Activated CD4-positive, alpha-beta memory T cell treated with anti-CD3 and anti-CD28 coated beads, Interleukin-2, amount 10 ng/mL, durations not matched to agents 7 days and 5 days (primary cell): Measurements from ENCODE around the gene ERAL1. TPM values are rescaled to one million over a fixed set of nuclear protein-coding genes. Genes with fewer than 3 reads are reported as not detected.
A peak's percentile ranks its signal among the peaks of the same experiment; 100 is the strongest.
"Not testable (repeated sequence)": the region's sequence is repeated elsewhere in the genome, so short reads cannot be mapped to it uniquely, and the experiment has no call there.

Experiments
- CTCF ChIA-PET: fragments of 350-600 bp; sonication (Branson Sonifier 250); formaldehyde crosslinking; loops from one replicate; lab custom pipeline; 2021; ENCODE audit warnings: antibody characterized with exemption, inconsistent platforms; lab: Charles Lee
- POLR2A ChIA-PET: fragments of 350-600 bp; sonication (Branson Sonifier 250); formaldehyde crosslinking; loops from one replicate; lab custom pipeline; 2021; ENCODE audit warnings: antibody characterized with exemption; lab: Charles Lee
- DNase-seq: peaks from one replicate; pipeline ENCODE4 v3.0.0-alpha.2; 2020
- H3K27ac Mint-ChIP-seq: one replicate; pipeline ENCODE4 v1.8.0; 2021; ENCODE audit warnings: mild to moderate bottlenecking, mixed read lengths
- H3K27me3 Mint-ChIP-seq: one replicate; pipeline ENCODE4 v1.8.0; 2021; ENCODE audit warnings: mixed read lengths
- H3K36me3 Mint-ChIP-seq: one replicate; pipeline ENCODE4 v1.8.0; 2021; ENCODE audit warnings: low read depth, mixed read lengths
- H3K4me1 Mint-ChIP-seq: one replicate; pipeline ENCODE4 v1.8.0; 2021; ENCODE audit warnings: mixed read lengths
- H3K4me3 Mint-ChIP-seq: one replicate; pipeline ENCODE4 v1.8.0; 2021; ENCODE audit warnings: mild to moderate bottlenecking, mixed read lengths
- H3K9me3 Mint-ChIP-seq: one replicate; pipeline ENCODE4 v1.8.0; 2021; ENCODE audit warnings: mixed read lengths
- total RNA-seq, 2 experiments: library from RNA; stranded (reverse); gene quantifications; one replicate each; pipeline ENCODE4 v1.2.3, GENCODE V29; 2021

Gene ERAL1
- total RNA-seq, 2 experiments from 2014 or later = 34.6 to 35.2 TPM

DNA sequence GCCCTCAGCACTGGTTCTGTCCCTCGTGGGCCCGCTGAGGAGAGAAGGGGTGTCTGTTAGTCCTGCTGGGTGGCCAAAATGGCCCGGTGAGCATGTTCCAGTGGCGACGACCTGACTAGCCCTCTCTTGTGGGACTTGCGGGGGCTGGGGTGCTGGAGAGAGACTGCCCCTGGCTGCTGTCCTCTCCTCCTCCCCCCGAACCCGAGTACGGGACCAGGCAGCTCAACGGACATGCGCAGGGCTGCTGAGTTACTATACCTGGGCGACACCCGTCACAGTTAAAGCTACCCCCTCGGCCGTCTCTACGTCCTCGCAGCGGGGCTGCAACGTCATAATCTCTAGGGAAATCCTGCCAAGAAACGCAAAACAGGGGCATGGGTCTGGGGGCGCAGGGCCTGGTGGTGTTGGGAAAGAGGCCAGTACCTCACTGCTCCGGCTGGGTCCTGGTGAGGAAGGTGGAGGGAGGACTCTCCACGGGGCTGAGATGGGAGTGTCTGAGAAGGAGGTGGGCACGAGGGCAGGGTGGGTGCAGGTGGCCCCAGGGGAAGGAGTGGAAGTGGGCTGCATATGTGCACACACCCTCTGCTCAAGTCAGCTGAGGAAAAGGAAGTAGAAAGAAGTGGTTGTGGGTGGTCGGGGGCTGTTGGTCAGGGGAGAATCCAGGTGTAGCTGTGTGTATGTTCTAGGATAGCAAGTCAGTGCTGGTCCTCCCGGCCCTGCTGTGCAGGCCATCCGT lies 29.3 kb downstream of the ERAL1 start:
- DNase-seq = no peak
- no peaks in the 10 kb centered on the region for H3K27me3 Mint-ChIP-seq
- ChIA-PET CTCF (interaction anchor here (0.6 kb wide), 1 partner anchor 1079 kb away, joined by 4 read pairs; no protein-coding TSS in a partner anchor), POLR2A (interaction anchor here (0.6 kb wide), 1 partner anchor 106 kb away, joined by 3 read pairs; no protein-coding TSS in a partner anchor)
- H3K4me1 Mint-ChIP-seq = peaks cover 6% of the 10 kb centered on the region
- H3K4me3 Mint-ChIP-seq = no peak overlapping the region
- H3K27ac Mint-ChIP-seq = peak overlapping the region; percentile 19
- no peaks in the 10 kb centered on the region for H3K9me3 Mint-ChIP-seq
- H3K36me3 Mint-ChIP-seq = peaks cover 66% of the 10 kb centered on the region

DNA sequence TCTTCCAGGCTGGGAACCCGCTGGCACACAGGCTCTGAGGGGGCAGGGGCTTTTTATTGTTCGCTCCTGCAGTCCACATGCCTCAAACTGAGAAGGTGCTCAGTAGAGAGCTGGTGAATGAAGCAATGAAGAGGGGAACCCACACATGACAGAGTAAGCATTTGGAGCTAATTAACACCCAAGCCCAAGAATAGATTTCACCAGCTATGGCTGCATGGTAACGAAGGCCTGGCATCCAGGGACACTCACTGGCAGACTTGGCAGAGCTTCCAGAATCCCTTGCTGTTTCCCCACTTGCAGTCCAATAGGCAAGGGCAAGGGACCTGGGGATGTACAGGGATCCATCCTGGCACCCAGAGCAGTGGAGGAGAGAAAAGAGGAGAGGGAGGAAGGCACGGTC lies 30.5 kb downstream of the ERAL1 start:
- Mint-ChIP-seq H3K27ac (no peak overlapping the region), H3K9me3 (no peaks in the 10 kb centered on the region), H3K27me3 (no peaks in the 10 kb centered on the region), H3K4me3 (no peak overlapping the region), H3K36me3 (peaks cover 58% of the 10 kb centered on the region), H3K4me1 (peaks cover 14% of the 10 kb centered on the region)
- ChIA-PET POLR2A (interaction anchor here (0.6 kb wide), 1 partner anchor 27 kb away, joined by 3 read pairs; no protein-coding TSS in a partner anchor), CTCF (interaction anchor here (0.6 kb wide), 1 partner anchor 38 kb away, joined by 5 read pairs; no protein-coding TSS in a partner anchor)
- no peak for DNase-seq

- peaks cover 54% of the 10 kb centered on the region for H3K36me3 Mint-ChIP-seq
- POLR2A ChIA-PET = no interaction called here
- H3K27ac Mint-ChIP-seq = no peak overlapping the region
- H3K4me3 Mint-ChIP-seq = no peak overlapping the region
- H3K27me3 Mint-ChIP-seq = no peaks in the 10 kb centered on the region
- no peaks in the 10 kb centered on the region for H3K9me3 Mint-ChIP-seq
- no peak for DNase-seq
- CTCF ChIA-PET = no interaction called here
- H3K4me1 Mint-ChIP-seq = peaks cover 19% of the 10 kb centered on the region
Observed at GRCh38 chr17:28885951-28886350, 31.1 kb downstream of the ERAL1 start.

- H3K27ac Mint-ChIP-seq = no peak overlapping the region
- no peak overlapping the region for H3K4me3 Mint-ChIP-seq
- no peaks in the 10 kb centered on the region for H3K27me3 Mint-ChIP-seq
- ChIA-PET POLR2A (interaction anchor here (0.6 to 0.7 kb wide), 3 partner anchors 10 to 20 kb away, joined by 3 read pairs; partner anchors contain the start of gene FLOT2), CTCF (no interaction called here)
- peaks cover 38% of the 10 kb centered on the region for H3K4me1 Mint-ChIP-seq
- no peak for DNase-seq
- H3K36me3 Mint-ChIP-seq = peaks cover 51% of the 10 kb centered on the region
- H3K9me3 Mint-ChIP-seq = no peaks in the 10 kb centered on the region
Observed at GRCh38 chr17:28887871-28888471, 33.2 kb downstream of the ERAL1 start.

- peak overlapping the region; percentile 2 for H3K27ac Mint-ChIP-seq
- H3K4me1 Mint-ChIP-seq = peaks cover 46% of the 10 kb centered on the region
- no peak overlapping the region for H3K4me3 Mint-ChIP-seq
- POLR2A ChIA-PET = interaction anchor here (0.6 to 6.7 kb wide), 2 partner anchors 13 to 297 kb away, joined by 3 to 39 read pairs; partner anchors contain the start of gene DHRS13
- no peaks in the 10 kb centered on the region for H3K9me3 Mint-ChIP-seq
- CTCF ChIA-PET = no interaction called here
- DNase-seq = no peak
- H3K36me3 Mint-ChIP-seq = peaks cover 52% of the 10 kb centered on the region
- no peaks in the 10 kb centered on the region for H3K27me3 Mint-ChIP-seq
Observed at GRCh38 chr17:28888832-28889231, 34.0 kb downstream of the ERAL1 start.

DNA sequence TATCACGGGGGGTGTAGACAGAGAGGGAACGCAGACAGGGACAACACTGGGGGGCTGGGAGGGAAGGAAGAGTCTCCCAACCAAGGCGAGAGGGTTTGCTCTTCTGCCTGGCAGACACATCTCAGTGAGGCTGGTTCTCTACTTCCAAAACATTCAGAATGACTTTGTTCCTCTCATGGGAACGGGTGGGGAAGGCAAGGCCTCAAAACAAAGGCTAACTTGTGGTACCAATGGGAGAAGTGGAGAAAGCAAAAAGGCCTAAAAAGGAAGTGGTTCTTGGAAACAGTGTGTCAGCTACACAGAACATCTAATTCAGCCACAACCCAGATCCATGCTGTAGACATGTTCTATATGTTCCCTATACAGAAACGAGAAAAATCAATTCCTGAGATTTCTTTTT lies 35.2 kb downstream of the ERAL1 start:
- CTCF ChIA-PET = interaction anchor here (0.9 to 1.4 kb wide), 2 partner anchors 9 to 13 kb away, joined by 3 to 4 read pairs; partner anchors contain the start of gene DHRS13
- no peaks in the 10 kb centered on the region for H3K9me3 Mint-ChIP-seq
- H3K4me3 Mint-ChIP-seq = no peak overlapping the region

DNA sequence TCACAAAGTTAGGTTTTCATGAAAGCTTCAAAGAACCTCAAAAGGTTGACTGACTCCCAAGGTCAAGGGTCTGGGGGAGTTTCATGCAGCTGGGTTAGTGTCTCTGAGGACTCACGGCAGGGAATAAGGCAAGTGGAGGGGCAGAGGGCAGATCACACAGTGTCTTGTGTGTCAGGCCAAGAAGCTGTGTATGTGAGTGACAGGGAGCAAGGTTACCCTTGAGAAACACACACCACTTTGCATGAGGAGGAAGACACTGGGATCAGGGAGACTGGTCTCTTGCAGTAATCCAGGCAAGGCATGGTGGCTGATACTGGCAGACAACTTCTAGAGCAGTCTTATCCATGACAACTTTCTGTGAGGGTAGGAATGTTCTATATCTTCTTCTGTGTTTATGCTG lies 36.4 kb downstream of the ERAL1 start:
- no peak for DNase-seq
- H3K4me1 Mint-ChIP-seq = peaks cover 65% of the 10 kb centered on the region
- no peaks in the 10 kb centered on the region for H3K9me3 Mint-ChIP-seq
- no peaks in the 10 kb centered on the region for H3K27me3 Mint-ChIP-seq
- POLR2A ChIA-PET = interaction anchor here (1.2 to 6.7 kb wide), 5 partner anchors 11 to 164 kb away, joined by 3 to 39 read pairs (median 14); partner anchors contain the start of genes DHRS13, FAM222B, NEK8 and PHF12
- H3K36me3 Mint-ChIP-seq = peaks cover 38% of the 10 kb centered on the region
- CTCF ChIA-PET = interaction anchor here (1.4 to 3.5 kb wide), 2 partner anchors 8 to 11 kb away, joined by 4 to 29 read pairs; partner anchors contain the start of gene DHRS13
- peak overlapping the region; percentile 52 for H3K27ac Mint-ChIP-seq
- no peak overlapping the region for H3K4me3 Mint-ChIP-seq

More for the DNA sequence above, 35.2 kb downstream of the ERAL1 start:
- H3K36me3 Mint-ChIP-seq = peaks cover 42% of the 10 kb centered on the region
- peaks cover 54% of the 10 kb centered on the region for H3K4me1 Mint-ChIP-seq
- no peaks in the 10 kb centered on the region for H3K27me3 Mint-ChIP-seq
- peak overlapping the region; percentile 47 for H3K27ac Mint-ChIP-seq
- POLR2A ChIA-PET = interaction anchor here (1.2 to 6.7 kb wide), 3 partner anchors 12 to 48 kb away, joined by 3 to 39 read pairs (median 5); partner anchors contain the start of genes DHRS13 and FAM222B
- DNase-seq = no peak

DNA sequence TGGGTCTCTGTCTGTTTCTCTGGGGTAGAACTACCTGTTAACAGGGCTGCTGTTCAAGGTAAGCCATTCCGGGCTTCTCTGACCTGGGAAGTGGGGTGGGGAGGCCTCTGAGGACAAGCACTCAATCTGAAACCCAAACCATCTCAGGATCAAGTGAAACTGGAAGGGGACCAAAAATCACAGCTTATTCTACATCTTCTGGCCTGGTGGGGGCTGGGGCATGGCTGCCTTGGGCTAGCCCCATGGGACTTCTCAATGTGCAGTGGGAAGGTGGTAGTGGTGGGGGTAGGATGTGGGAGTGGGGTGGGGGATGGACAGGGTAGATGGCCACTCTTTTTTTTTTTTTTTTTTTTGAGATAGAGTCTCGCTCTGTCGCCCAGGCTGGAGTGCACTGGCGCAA lies 37.2 kb downstream of the ERAL1 start:
- ChIA-PET CTCF (interaction anchor here (1.0 to 6.9 kb wide), 4 partner anchors 10 to 164 kb away, joined by 4 to 46 read pairs (median 18); partner anchors contain the start of genes DHRS13, NEK8 and TLCD1), POLR2A (interaction anchor here (1.3 to 6.7 kb wide), 9 partner anchors 10 to 172 kb away, joined by 3 to 39 read pairs (median 7); partner anchors contain the start of genes DHRS13, FAM222B, NEK8 and PHF12)
- DNase-seq = no peak
- Mint-ChIP-seq H3K27ac (peak overlapping the region; percentile 52), H3K4me1 (peaks cover 71% of the 10 kb centered on the region), H3K27me3 (no peaks in the 10 kb centered on the region), H3K9me3 (no peaks in the 10 kb centered on the region), H3K4me3 (no peak overlapping the region), H3K36me3 (peaks cover 34% of the 10 kb centered on the region)

- peak overlapping the region; percentile 99 for H3K27ac Mint-ChIP-seq
- POLR2A ChIA-PET = interaction anchor here (0.9 to 6.7 kb wide), 18 partner anchors 9 to 400 kb away, joined by 3 to 39 read pairs (median 4); partner anchors contain the start of genes DHRS13, FAM222B, NEK8 and NUFIP2
- peak overlapping the region; percentile 75 for H3K4me3 Mint-ChIP-seq
- peak; percentile 38 for DNase-seq
- CTCF ChIA-PET = interaction anchor here (0.9 to 6.9 kb wide), 9 partner anchors 9 to 224 kb away, joined by 3 to 46 read pairs (median 5); partner anchors contain the start of genes DHRS13, NEK8 and TLCD1
- peaks cover 37% of the 10 kb centered on the region for H3K36me3 Mint-ChIP-seq
- H3K4me1 Mint-ChIP-seq = peaks cover 77% of the 10 kb centered on the region
- H3K27me3 Mint-ChIP-seq, H3K9me3 Mint-ChIP-seq: not testable (repeated sequence)
Observed at GRCh38 chr17:28893248-28894183, 38.7 kb downstream of the ERAL1 start.

DNA sequence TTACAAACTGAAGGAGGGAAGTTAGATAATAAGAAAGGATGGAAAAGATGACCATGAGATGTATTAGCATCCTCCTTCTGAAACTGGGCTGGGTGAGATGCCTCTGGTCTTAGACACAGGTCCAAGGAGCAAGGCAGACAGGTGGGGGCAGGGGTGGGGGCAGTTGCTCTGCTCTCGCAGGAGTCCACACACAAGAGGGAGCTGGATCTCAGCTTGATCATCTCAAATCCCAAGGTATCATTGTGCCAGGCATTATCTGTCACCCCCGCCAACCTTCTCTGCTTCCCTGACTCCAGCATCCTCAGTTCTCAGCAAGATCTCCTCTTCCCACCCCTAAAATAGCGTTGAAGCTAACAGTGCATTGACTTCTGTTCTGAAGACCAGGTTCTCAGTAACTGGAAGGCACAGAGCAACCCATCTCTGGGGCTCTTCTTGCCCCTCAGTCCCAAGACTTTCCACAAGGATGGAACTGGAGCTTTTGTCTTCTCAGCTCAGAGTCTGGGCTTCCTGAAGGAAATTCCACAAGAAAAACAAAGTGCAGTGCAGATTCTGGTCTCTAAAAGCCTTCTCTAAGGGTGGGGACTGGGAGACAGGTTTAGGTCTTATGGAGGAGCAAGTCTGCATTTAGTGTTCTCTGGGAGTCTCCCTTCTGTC lies 41.1 kb downstream of the ERAL1 start:
- Mint-ChIP-seq H3K27me3 (no peaks in the 10 kb centered on the region), H3K4me3 (peak overlapping the region; percentile 96), H3K9me3 (no peaks in the 10 kb centered on the region), H3K36me3 (peaks cover 51% of the 10 kb centered on the region), H3K4me1 (peaks cover 81% of the 10 kb centered on the region), H3K27ac (peak overlapping the region; percentile 95)
- ChIA-PET POLR2A (interaction anchor here (1.1 to 6.7 kb wide), 8 partner anchors 6 to 251 kb away, joined by 3 to 39 read pairs (median 6); partner anchors contain the start of genes BLTP2, DHRS13 and FAM222B), CTCF (interaction anchor here (0.7 to 6.9 kb wide), 9 partner anchors 7 to 185 kb away, joined by 3 to 46 read pairs (median 4); partner anchors contain the start of genes DHRS13, NEK8, PROCA1 and TLCD1)
- no peak for DNase-seq

DNA sequence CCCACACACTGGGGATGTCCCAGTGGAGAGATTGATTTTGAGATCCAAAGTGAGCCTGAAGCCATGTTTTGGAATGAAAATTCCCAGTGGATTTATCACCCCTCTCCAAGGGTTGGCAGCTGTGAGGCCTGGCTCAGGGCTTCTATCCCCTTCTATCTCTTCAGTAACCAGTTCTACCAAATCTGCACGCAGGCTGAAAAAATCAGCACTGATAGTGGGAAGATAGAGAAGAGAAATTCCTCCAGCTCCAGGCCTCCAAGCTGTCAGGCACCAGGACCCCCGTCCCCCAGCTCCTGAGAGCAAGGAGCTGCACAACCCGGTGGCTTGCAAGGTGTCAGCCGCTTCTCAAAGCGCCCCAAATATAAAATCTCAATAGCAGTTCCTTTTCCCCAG lies 41.7 kb downstream of the ERAL1 start:
- H3K27ac Mint-ChIP-seq = peak overlapping the region; percentile 95
- no peak for DNase-seq
- CTCF ChIA-PET = interaction anchor here (0.7 to 6.9 kb wide), 8 partner anchors 12 to 185 kb away, joined by 3 to 46 read pairs (median 4); partner anchors contain the start of genes NEK8, PROCA1 and TLCD1
- H3K9me3 Mint-ChIP-seq = no peaks in the 10 kb centered on the region
- no peaks in the 10 kb centered on the region for H3K27me3 Mint-ChIP-seq
- H3K4me3 Mint-ChIP-seq = peak overlapping the region; percentile 96
- H3K36me3 Mint-ChIP-seq = peaks cover 47% of the 10 kb centered on the region
- H3K4me1 Mint-ChIP-seq = peaks cover 78% of the 10 kb centered on the region
- POLR2A ChIA-PET = interaction anchor here (1.1 to 4.9 kb wide), 8 partner anchors 25 to 251 kb away, joined by 3 to 21 read pairs (median 6); partner anchors contain the start of genes BLTP2, FAM222B and PHF12
